ENCODE measurements around the gene BEST1. TPM values are rescaled to one million over a fixed set of nuclear protein-coding genes. Genes with fewer than 3 reads are reported as not detected.

The BEST1 gene
- total RNA-seq, 1 donor from 2014 or later = 4.5 TPM

DNA sequence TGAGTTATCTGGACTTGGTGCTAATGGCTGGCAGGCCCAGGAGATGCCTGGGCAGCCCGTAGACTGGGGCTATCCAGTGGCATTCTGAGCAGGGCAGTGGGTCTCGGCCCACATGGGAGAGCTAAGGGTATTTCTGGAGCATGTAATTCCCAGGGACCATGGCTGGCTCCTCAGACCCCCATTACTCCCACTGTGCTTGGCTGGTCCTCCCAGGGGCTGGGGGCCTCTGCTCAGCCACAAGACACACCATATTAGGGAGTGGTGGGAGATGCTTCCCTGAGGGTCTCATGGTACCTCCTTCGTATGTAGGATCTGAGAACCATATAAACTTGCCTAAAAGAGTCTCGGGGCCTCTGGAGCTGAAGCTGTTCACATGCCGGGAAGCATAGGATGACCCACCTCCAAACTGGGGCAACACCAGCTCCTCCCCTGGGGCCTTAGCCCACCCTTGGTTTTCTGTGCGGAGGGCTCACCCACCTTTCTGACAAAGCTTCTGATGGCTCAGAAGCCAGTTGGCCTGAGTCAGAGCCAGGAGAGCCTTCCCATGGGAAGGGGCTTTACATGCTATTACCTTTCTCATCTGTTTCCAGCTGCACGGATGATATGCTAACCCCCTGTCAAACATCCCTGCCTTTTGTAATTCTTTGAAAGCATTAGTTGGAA, 26.8 kb downstream of the BEST1 start:
- no peaks in the 10 kb centered on the region for H3K36me3 Mint-ChIP-seq (ENCODE audit: low read depth)
- TF ChIP-seq CTCF (IDR thresholded peaks at IDR 0.05) = no peak
- H3K4me1 Mint-ChIP-seq (ENCODE audit: low read depth) = peaks cover 75% of the 10 kb centered on the region
- no peaks in the 10 kb centered on the region for H3K27me3 Mint-ChIP-seq (ENCODE audit: low read depth)
- no peak for DNase-seq (ENCODE audit: low spot score)
- peak overlapping the region; percentile 9 for H3K27ac Mint-ChIP-seq (ENCODE audit: unreplicated experiment)
- no peaks in the 10 kb centered on the region for H3K9me3 Mint-ChIP-seq (ENCODE audit: low read depth)
- H3K4me3 Mint-ChIP-seq (ENCODE audit: unreplicated experiment) = no peak overlapping the region

DNA sequence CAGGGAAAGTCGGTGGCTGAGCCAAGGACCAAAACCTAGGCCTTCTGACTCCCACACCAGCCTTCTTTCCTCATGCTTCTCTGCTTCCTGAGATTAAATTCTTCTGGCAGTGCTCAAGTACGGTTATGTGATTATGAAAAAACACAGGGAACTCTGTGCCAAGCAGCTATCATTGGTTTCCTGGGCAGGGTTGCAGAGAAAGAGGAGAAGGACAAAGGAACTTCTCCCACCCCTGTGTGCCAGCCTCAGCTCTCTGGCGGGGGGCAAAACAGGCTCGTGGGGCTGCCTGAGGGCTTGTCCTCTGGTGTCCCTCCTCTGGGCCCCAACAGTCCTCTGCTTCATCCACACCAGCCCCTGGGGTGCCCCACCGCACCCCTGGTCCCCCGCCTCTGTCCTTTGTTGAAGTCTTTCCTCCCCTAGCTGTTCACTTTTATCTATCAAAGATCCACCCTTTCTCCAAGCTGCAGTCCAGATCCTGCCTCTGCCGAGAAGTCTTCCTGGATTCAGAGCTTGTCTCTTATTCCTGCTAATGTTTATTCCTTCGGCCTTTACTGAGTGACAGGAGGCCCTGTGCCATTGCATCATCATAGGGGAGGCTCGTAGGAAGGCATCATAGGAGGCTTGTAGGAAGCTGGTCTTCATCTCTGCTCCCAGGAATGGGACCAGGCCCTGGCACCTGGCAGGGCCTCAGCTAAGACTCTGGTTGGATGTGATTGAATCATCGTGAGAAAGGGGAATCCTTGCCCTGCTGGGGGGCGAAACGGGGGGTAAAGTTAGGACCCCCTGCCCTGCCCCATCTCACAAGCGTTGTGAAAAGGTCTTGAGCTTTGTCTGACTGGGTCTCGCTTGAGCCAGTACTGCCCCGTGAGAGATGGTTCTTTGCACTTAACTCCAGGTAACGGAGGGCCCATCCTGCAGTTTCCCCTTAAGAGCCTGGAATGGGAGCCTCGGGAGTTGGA, 28.8 kb downstream of the BEST1 start:
- no peak overlapping the region for H3K4me3 Mint-ChIP-seq (ENCODE audit: unreplicated experiment)
- H3K36me3 Mint-ChIP-seq (ENCODE audit: low read depth) = no peaks in the 10 kb centered on the region
- H3K27ac Mint-ChIP-seq (ENCODE audit: unreplicated experiment) = peak overlapping the region; percentile 94
- no peaks in the 10 kb centered on the region for H3K9me3 Mint-ChIP-seq (ENCODE audit: low read depth)
- no peak for DNase-seq (ENCODE audit: low spot score)
- peaks cover 59% of the 10 kb centered on the region for H3K4me1 Mint-ChIP-seq (ENCODE audit: low read depth)
- no peaks in the 10 kb centered on the region for H3K27me3 Mint-ChIP-seq (ENCODE audit: low read depth)
- TF ChIP-seq CTCF (IDR thresholded peaks at IDR 0.05) = no peak

DNA sequence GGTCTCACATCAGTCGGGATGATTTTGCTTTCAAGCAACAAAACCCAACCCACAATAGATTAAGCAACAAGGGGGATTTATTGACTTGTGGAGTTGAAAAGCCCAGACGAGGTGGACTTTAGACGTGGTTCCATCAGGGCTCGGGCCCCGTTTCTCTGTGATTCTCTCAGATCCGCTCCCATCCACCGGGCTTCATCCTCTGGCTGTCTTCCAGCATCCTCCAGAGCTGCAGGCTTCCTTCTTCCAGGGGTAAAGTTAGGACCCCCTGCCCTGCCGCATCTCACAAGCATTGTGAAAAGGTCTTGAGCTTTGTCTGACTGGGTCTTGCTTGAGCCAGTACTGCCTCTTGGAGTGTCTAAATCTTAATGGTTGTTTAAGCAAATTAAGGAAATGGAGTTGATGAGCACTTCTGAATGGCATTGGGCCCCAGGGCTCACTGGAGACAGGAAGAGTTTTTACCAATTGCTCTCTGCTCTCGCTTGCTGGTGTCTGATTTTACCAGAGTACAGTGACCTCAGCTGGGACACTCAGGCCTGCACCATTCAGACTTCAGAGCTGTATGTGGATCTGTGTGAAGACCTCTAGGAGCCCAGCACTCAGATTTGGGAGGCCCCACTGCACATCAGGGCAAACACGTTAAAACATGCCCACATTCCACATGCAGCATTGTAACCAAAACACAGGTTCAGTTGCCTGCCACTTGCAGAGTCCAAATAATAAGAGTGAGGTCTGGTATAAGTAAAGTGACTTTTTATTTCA, 30.8 kb downstream of the BEST1 start:
- TF ChIP-seq CTCF (IDR thresholded peaks at IDR 0.05) = no peak
- Mint-ChIP-seq H3K36me3 (ENCODE audit: low read depth) (no peaks in the 10 kb centered on the region), H3K4me3 (ENCODE audit: unreplicated experiment) (no peak overlapping the region), H3K9me3 (ENCODE audit: low read depth) (no peaks in the 10 kb centered on the region), H3K4me1 (ENCODE audit: low read depth) (peaks cover 45% of the 10 kb centered on the region), H3K27ac (ENCODE audit: unreplicated experiment) (peak overlapping the region; percentile 55), H3K27me3 (ENCODE audit: low read depth) (no peaks in the 10 kb centered on the region)
- DNase-seq (ENCODE audit: low spot score) = no peak

DNA sequence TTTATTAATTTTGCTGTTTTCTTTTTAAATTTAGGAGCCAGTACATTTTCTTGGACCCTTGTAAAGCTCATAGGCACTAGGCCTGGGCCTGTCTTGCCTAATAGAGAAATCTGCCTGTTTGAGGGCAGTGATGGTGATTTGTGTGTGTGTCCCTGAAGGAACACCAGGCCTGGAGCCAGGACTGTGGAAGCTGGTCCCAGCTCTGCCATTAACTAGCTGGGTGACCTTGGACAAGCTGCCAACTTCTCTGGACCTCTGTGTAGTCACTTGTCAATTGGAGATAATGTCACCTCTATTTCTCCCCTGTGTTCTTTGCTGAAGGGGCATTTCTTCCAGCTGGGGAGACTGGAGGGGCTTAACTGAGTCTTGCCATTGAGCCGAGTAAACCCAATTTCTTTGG, 33.3 kb downstream of the BEST1 start:
- H3K4me3 Mint-ChIP-seq (ENCODE audit: unreplicated experiment) = no peak overlapping the region
- H3K27me3 Mint-ChIP-seq (ENCODE audit: low read depth) = peaks cover 2% of the 10 kb centered on the region
- H3K9me3 Mint-ChIP-seq (ENCODE audit: low read depth) = peaks cover 20% of the 10 kb centered on the region
- no peak overlapping the region for H3K27ac Mint-ChIP-seq (ENCODE audit: unreplicated experiment)
- peaks cover 16% of the 10 kb centered on the region for H3K36me3 Mint-ChIP-seq (ENCODE audit: low read depth)
- TF ChIP-seq CTCF (IDR thresholded peaks at IDR 0.05) = no peak
- H3K4me1 Mint-ChIP-seq (ENCODE audit: low read depth) = peaks cover 26% of the 10 kb centered on the region
- no peak for DNase-seq (ENCODE audit: low spot score)

DNA sequence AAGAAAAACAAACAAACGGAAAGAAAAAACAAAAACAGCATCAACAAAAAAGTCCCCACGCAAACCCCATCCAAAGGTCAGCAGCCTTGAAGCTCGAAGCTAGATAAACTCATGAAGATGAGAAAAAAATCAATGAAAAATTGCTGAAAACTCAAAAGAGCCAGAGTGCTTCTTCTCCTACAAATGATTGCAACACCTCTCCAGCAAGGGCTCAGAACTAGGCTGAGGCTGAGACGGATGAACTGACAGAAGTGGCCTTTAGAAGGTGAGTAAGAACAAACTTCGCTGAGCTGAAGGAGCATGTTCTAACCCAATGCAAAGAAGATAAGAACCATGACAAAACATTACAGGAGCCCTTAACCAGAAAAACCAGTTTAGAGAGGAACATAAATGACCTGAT, 35.7 kb downstream of the BEST1 start:
- no peak overlapping the region for H3K27ac Mint-ChIP-seq (ENCODE audit: unreplicated experiment)
- H3K4me3 Mint-ChIP-seq (ENCODE audit: unreplicated experiment) = no peak overlapping the region
- H3K36me3 Mint-ChIP-seq (ENCODE audit: low read depth) = peaks cover 19% of the 10 kb centered on the region
- peaks cover 5% of the 10 kb centered on the region for H3K27me3 Mint-ChIP-seq (ENCODE audit: low read depth)
- no peak for DNase-seq (ENCODE audit: low spot score)
- TF ChIP-seq CTCF (IDR thresholded peaks at IDR 0.05) = no peak
- H3K4me1 Mint-ChIP-seq (ENCODE audit: low read depth) = peaks cover 9% of the 10 kb centered on the region
- peaks cover 35% of the 10 kb centered on the region for H3K9me3 Mint-ChIP-seq (ENCODE audit: low read depth)

All from chondrocyte (in vitro differentiated cells).